MM.1S (cell line): ENCODE data around the gene PLA2R1.

ENCODE experiments used
- DNase-seq: peaks from one replicate; pipeline ENCODE4 v3.0.0-alpha.2; 2015
- H2AFZ ChIP-seq: fragments of 300-600 bp; sonication (generic); 2 replicates; pipeline ENCODE4 v1.6.0; 2016; ENCODE audit warnings: antibody characterized with exemption, low read length
- H3F3A ChIP-seq: fragments of 300-600 bp; sonication (generic); 2 replicates; pipeline ENCODE4 v1.6.1; 2016; ENCODE audit warnings: mild to moderate bottlenecking, antibody characterized with exemption, low read length, moderate library complexity, mixed read lengths; ENCODE audit not compliant: insufficient read depth
- H3K27ac ChIP-seq: fragments of 300-600 bp; sonication (generic); 2 replicates; pipeline ENCODE4 v1.5.1; 2016; ENCODE audit warnings: mild to moderate bottlenecking, low read length
- H3K27me3 ChIP-seq: fragments of 300-600 bp; sonication (generic); replicated peaks from 2 replicates; pipeline ENCODE4 v1.6.0; 2016; ENCODE audit warnings: low read length; ENCODE audit not compliant: insufficient read depth
- H3K36me3 ChIP-seq: fragments of 300-600 bp; sonication (generic); replicated peaks from 2 replicates; pipeline ENCODE4 v1.6.1; 2016; ENCODE audit warnings: mild to moderate bottlenecking, low read length, mixed read lengths; ENCODE audit not compliant: insufficient read depth
- H3K4me1 ChIP-seq: fragments of 300-600 bp; sonication (generic); 2 replicates; pipeline ENCODE4 v1.6.1; 2016; ENCODE audit warnings: low read length, mixed read lengths
- H3K4me2 ChIP-seq: fragments of 300-600 bp; sonication (generic); 2 replicates; pipeline ENCODE4 v1.6.0; 2016; ENCODE audit warnings: low read depth, low read length
- H3K4me3 ChIP-seq: fragments of 300-600 bp; sonication (generic); 2 replicates; pipeline ENCODE4 v1.5.1; 2016; ENCODE audit warnings: low read length, mixed read lengths
- H3K79me2 ChIP-seq: fragments of 300-600 bp; sonication (generic); 2 replicates; pipeline ENCODE4 v1.6.1; 2016; ENCODE audit warnings: mixed run types, low read length, mixed read lengths
- H3K9ac ChIP-seq: fragments of 300-600 bp; sonication (generic); 2 replicates; pipeline ENCODE4 v1.6.1; 2016; ENCODE audit warnings: low read length, mixed read lengths
- H3K9me2 ChIP-seq: fragments of 300-600 bp; sonication (generic); replicated peaks from 2 replicates; pipeline ENCODE4 v1.6.1; 2016; ENCODE audit warnings: mild to moderate bottlenecking, low read length, mixed read lengths; ENCODE audit not compliant: insufficient read depth
- H3K9me3 ChIP-seq: fragments of 300-600 bp; sonication (generic); replicated peaks from 2 replicates; pipeline ENCODE4 v1.6.1; 2016; ENCODE audit warnings: mild to moderate bottlenecking, low read length, mixed read lengths; ENCODE audit not compliant: insufficient read depth
- H4K20me1 ChIP-seq: fragments of 300-600 bp; sonication (generic); 2 replicates; pipeline ENCODE4 v1.6.1; 2016; ENCODE audit warnings: mild to moderate bottlenecking, low read length, moderate library complexity, mixed read lengths; ENCODE audit not compliant: insufficient read depth
- EZH2 ChIP-seq: fragments of 300-600 bp; sonication (generic); optimal IDR thresholded peaks from 2 replicates; pipeline ENCODE3; 2017; ENCODE audit warnings: low read depth, mild to moderate bottlenecking, antibody characterized with exemption, low read length, mixed read lengths
- EZH2phosphoT487 ChIP-seq: fragments of 300-600 bp; sonication (generic); IDR thresholded peaks from 2 replicates; pipeline ENCODE4 v1.6.1; 2018; ENCODE audit warnings: antibody characterized with exemption, low read length
- TF ChIP-seq, protein P1 (sequence below): fragments of 300-600 bp; sonication (generic); IDR thresholded peaks from 2 replicates; pipeline ENCODE4 v1.5.1; 2016; ENCODE audit warnings: antibody characterized with exemption, low read length, mixed read lengths

PLA2R1 gene

DNA sequence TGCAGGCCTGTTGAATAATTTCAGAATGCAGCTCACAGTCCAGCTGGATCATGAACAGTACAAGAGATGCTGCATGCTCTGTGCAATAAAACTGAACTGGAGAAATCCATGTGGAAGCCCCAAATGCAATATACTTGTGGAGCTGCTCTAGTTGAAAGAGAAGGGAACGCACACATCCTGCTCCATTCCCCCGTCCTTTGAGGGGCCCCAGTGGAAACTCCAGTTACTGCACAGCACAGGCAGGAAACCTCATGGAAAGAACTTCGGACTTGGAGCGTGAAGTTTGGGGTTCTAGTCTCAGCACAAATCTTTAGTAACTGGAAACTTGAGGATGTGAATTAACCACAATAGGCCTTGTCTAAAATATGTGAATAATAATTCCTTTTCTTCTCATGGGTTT is 73.2 kb downstream of the PLA2R1 start:
- Histone ChIP-seq H3K36me3 (no peaks in the 10 kb centered on the region), H3K27ac (no peak overlapping the region), H3K4me2 (no peak overlapping the region), H3K9me2 (no peaks in the 10 kb centered on the region), H3K27me3 (no peaks in the 10 kb centered on the region), H3K4me3 (no peak overlapping the region), H3F3A (no peaks in the 10 kb centered on the region), H2AFZ (no peak overlapping the region), H3K9ac (no peak overlapping the region), H3K79me2 (no peaks in the 10 kb centered on the region), H3K9me3 (no peaks in the 10 kb centered on the region), H4K20me1 (no peaks in the 10 kb centered on the region), H3K4me1 (no peaks in the 10 kb centered on the region)
- TF ChIP-seq EZH2phosphoT487: no peak
- TF ChIP-seq, protein P1, sequence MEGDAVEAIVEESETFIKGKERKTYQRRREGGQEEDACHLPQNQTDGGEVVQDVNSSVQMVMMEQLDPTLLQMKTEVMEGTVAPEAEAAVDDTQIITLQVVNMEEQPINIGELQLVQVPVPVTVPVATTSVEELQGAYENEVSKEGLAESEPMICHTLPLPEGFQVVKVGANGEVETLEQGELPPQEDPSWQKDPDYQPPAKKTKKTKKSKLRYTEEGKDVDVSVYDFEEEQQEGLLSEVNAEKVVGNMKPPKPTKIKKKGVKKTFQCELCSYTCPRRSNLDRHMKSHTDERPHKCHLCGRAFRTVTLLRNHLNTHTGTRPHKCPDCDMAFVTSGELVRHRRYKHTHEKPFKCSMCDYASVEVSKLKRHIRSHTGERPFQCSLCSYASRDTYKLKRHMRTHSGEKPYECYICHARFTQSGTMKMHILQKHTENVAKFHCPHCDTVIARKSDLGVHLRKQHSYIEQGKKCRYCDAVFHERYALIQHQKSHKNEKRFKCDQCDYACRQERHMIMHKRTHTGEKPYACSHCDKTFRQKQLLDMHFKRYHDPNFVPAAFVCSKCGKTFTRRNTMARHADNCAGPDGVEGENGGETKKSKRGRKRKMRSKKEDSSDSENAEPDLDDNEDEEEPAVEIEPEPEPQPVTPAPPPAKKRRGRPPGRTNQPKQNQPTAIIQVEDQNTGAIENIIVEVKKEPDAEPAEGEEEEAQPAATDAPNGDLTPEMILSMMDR: no peak
- TF ChIP-seq EZH2: no peak
- no peak for DNase-seq

DNA sequence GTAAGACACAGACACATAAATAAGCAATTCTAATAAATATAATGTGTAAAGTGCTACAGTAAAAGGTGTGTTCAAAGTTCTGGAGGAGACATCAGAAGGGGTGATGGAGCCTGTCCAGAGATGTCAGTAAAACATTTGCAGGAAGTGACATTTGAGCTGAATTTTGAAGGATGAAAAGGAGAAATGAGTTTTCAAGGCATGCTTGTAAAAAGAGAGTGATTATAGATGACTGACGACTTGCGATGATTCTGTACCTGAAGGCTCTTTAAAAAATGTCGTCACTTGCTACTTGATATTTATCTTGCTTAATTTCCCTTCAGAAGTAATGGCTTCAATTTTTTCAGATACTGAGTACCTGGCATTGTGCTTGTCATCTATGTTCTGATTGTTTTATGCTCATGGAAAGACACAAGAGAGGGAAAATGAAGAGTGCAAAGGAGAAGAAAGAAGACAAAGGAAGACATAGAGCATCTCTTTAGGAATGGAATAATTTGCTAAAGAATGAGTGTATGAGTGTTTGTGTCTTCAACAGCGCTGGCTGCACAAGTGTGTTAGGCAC is 73.9 kb downstream of the PLA2R1 start:
- TF ChIP-seq EZH2phosphoT487 (no peak), EZH2 (no peak)
- TF ChIP-seq, protein P1: no peak
- H2AFZ ChIP-seq: no peak overlapping the region
- H3K36me3 ChIP-seq: no peaks in the 10 kb centered on the region
- no peak overlapping the region for H3K27ac ChIP-seq
- no peaks in the 10 kb centered on the region for H3K27me3 ChIP-seq
- H3K4me2 ChIP-seq: no peak overlapping the region
- no peak overlapping the region for H3K9ac ChIP-seq
- H3K79me2 ChIP-seq: no peaks in the 10 kb centered on the region
- no peaks in the 10 kb centered on the region for H3K9me2 ChIP-seq
- no peaks in the 10 kb centered on the region for H3F3A ChIP-seq
- no peaks in the 10 kb centered on the region for H4K20me1 ChIP-seq
- DNase-seq: no peak
- no peaks in the 10 kb centered on the region for H3K9me3 ChIP-seq
- no peak overlapping the region for H3K4me3 ChIP-seq
- no peaks in the 10 kb centered on the region for H3K4me1 ChIP-seq

DNA sequence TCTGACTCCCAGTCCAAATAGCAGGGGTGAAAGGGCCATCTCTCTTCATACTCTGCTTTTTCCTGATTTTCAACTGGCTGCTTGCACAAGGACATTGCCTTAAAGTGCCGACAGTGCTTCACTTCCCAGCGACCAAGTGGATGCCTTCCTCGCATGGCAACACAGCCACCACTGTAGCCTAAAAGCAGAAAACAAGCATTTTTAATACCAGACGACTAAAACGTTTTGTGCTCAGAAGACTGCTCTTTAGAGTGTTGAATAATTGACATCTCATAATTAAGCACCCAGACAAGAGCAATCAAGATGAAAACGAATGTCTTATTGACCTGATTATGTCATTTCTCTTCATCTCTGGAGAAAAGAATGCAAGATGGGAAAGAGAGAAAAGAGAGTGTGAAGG is 75.2 kb downstream of the PLA2R1 start:
- Histone ChIP-seq H3F3A (no peaks in the 10 kb centered on the region), H3K4me2 (no peak overlapping the region), H3K79me2 (no peaks in the 10 kb centered on the region), H3K9me3 (no peaks in the 10 kb centered on the region), H3K9me2 (no peaks in the 10 kb centered on the region), H3K9ac (no peak overlapping the region), H2AFZ (no peak overlapping the region), H3K36me3 (no peaks in the 10 kb centered on the region), H4K20me1 (no peaks in the 10 kb centered on the region), H3K27me3 (no peaks in the 10 kb centered on the region), H3K4me1 (no peaks in the 10 kb centered on the region), H3K27ac (no peak overlapping the region), H3K4me3 (no peak overlapping the region)
- TF ChIP-seq EZH2phosphoT487 (no peak), EZH2 (no peak)
- TF ChIP-seq, protein P1: no peak
- no peak for DNase-seq
